OCI-LY3 (cell line): Measurements from ENCODE around the gene ACTRT1.

Source experiments
- H2AFZ ChIP-seq: fragments of 200-600, 300-600 bp; shearing (Covaris generic); 2 replicates; pipeline ENCODE4 v1.6.0; 2014; ENCODE audit warnings: antibody characterized with exemption, low read depth, low read length
- H3K27ac ChIP-seq: fragments of 200-600, 300-600 bp; sonication (generic); 2 replicates; pipeline ENCODE4 v1.5.1; 2014; ENCODE audit warnings: mild to moderate bottlenecking, low read length, moderate library complexity, mixed read lengths
- H3K27me3 ChIP-seq: fragments of 200-600, 300-600 bp; sonication (generic); 2 replicates; pipeline ENCODE4 v1.6.1; 2014; ENCODE audit warnings: low read depth, low read length, mixed read lengths
- H3K36me3 ChIP-seq: fragments of 200-600, 300-600 bp; sonication (generic); replicated peaks from 2 replicates; pipeline ENCODE3; 2014; ENCODE audit warnings: low read depth, low read length, mixed read lengths
- H3K4me1 ChIP-seq: fragments of 300-600, 200-600 bp; sonication (generic); 2 replicates; pipeline ENCODE4 v1.6.1; 2014; ENCODE audit warnings: low read length, mixed read lengths
- H3K4me2 ChIP-seq: fragments of 200-600, 300-600 bp; sonication (generic); 2 replicates; pipeline ENCODE4 v1.6.1; 2014; ENCODE audit warnings: low read length, mixed read lengths
- H3K4me3 ChIP-seq: fragments of 300-600, 200-600 bp; sonication (generic); 2 replicates; pipeline ENCODE4 v1.5.1; 2014; ENCODE audit warnings: antibody characterized with exemption, mild to moderate bottlenecking, low read length, moderate library complexity
- H3K79me2 ChIP-seq: fragments of 300-600, 200-600 bp; shearing (Covaris generic); 2 replicates; pipeline ENCODE4 v1.6.1; 2014; ENCODE audit warnings: mild to moderate bottlenecking, low read length, mixed read lengths
- H3K9ac ChIP-seq: fragments of 300-600, 200-600 bp; shearing (Covaris generic); 2 replicates; pipeline ENCODE4 v1.6.0; 2014; ENCODE audit warnings: mild to moderate bottlenecking, low read length, moderate library complexity
- H3K9me3 ChIP-seq: fragments of 200-600, 300-600 bp; shearing (Covaris generic); 2 replicates; pipeline ENCODE4 v1.6.1; 2014; ENCODE audit warnings: low read length, mixed read lengths; ENCODE audit not compliant: insufficient read depth
- H4K20me1 ChIP-seq: fragments of 200-600, 300-600 bp; sonication (generic); 2 replicates; pipeline ENCODE4 v1.6.1; 2016; ENCODE audit warnings: low read length, mixed read lengths; ENCODE audit not compliant: insufficient read depth
- CTCF ChIP-seq: fragments of 200-600, 300-600 bp; sonication (generic); IDR thresholded peaks from 2 replicates; pipeline ENCODE4 v1.5.1; 2014; ENCODE audit warnings: antibody characterized with exemption, low read length, low read depth
- EZH2phosphoT487 ChIP-seq: fragments of 200-600 bp; shearing (Covaris generic); IDR thresholded peaks from 2 replicates; pipeline ENCODE4 v1.6.1; 2018; ENCODE audit warnings: antibody characterized with exemption, mixed run types, low read depth

The ACTRT1 gene

GRCh38 chrX:128035318-128035717 lies 16.9 kb downstream of the ACTRT1 start:
- Histone ChIP-seq H3K4me3 (no peak overlapping the region), H4K20me1 (no peaks in the 10 kb centered on the region), H3K9ac (no peak overlapping the region), H3K27me3 (no peaks in the 10 kb centered on the region), H3K4me1 (no peaks in the 10 kb centered on the region), H2AFZ (no peak overlapping the region), H3K36me3 (no peaks in the 10 kb centered on the region), H3K27ac (no peak overlapping the region), H3K4me2 (no peak overlapping the region), H3K9me3 (no peaks in the 10 kb centered on the region), H3K79me2 (no peaks in the 10 kb centered on the region)
- TF ChIP-seq CTCF (no peak), EZH2phosphoT487 (no peak)

- Histone ChIP-seq H3K36me3 (no peaks in the 10 kb centered on the region), H3K4me2 (no peak overlapping the region), H3K27ac (no peak overlapping the region), H3K9me3 (no peaks in the 10 kb centered on the region), H4K20me1 (no peaks in the 10 kb centered on the region), H3K4me3 (no peak overlapping the region), H3K9ac (no peak overlapping the region), H3K79me2 (no peaks in the 10 kb centered on the region), H3K27me3 (no peaks in the 10 kb centered on the region), H2AFZ (no peak overlapping the region), H3K4me1 (peaks cover 6% of the 10 kb centered on the region)
- no peak for TF ChIP-seq EZH2phosphoT487
- TF ChIP-seq CTCF, result no peak
Measured at GRCh38 chrX:128021566-128021965, 30.6 kb downstream of the ACTRT1 start.

- Histone ChIP-seq H3K9ac (no peak overlapping the region), H3K27me3 (no peaks in the 10 kb centered on the region), H3K9me3 (no peaks in the 10 kb centered on the region), H2AFZ (no peak overlapping the region), H3K79me2 (no peaks in the 10 kb centered on the region), H3K27ac (no peak overlapping the region), H3K4me3 (no peak overlapping the region), H3K4me2 (peak overlapping the region; percentile 9; the same call in 1 of the 2 replicates), H3K36me3 (no peaks in the 10 kb centered on the region), H3K4me1 (peaks cover 6% of the 10 kb centered on the region), H4K20me1 (no peaks in the 10 kb centered on the region)
- no peak for TF ChIP-seq EZH2phosphoT487
- TF ChIP-seq CTCF, result no peak
Measured at GRCh38 chrX:128020701-128021100, 31.5 kb downstream of the ACTRT1 start.

- Histone ChIP-seq H3K4me3 (no peak overlapping the region), H3K36me3 (no peaks in the 10 kb centered on the region), H2AFZ (no peak overlapping the region), H3K4me1 (peaks cover 6% of the 10 kb centered on the region), H3K27ac (no peak overlapping the region), H4K20me1 (no peaks in the 10 kb centered on the region), H3K27me3 (no peaks in the 10 kb centered on the region), H3K4me2 (no peak overlapping the region), H3K9me3 (no peaks in the 10 kb centered on the region), H3K79me2 (no peaks in the 10 kb centered on the region), H3K9ac (no peak overlapping the region)
- TF ChIP-seq EZH2phosphoT487 (no peak), CTCF (no peak)
Measured at GRCh38 chrX:128019218-128019617, 33.0 kb downstream of the ACTRT1 start.
